ENCODE results near the gene ANO1. TPM values are rescaled to one million over a fixed set of nuclear protein-coding genes. Genes with fewer than 3 reads are reported as not detected.

Gene ANO1
- polyA plus RNA-seq, 4 donors, result 1.1 to 8.3 (median 2.9) TPM; not detected in 1

- Histone ChIP-seq H3K9me3 (ENCODE audit: control insufficient read depth in 2 of 2, insufficient read depth in 1 of 2, low read depth in 1 of 2, low read length in 1 of 2) (no peaks in the 10 kb centered on the region), H3K36me3 (ENCODE audit: control insufficient read depth in 3 of 3, insufficient read depth in 2 of 3, low read depth in 1 of 3, low read length in 3 of 3) (peaks cover 0 to 4% (median 0%) of the 10 kb centered on the region in 3 donors)
- no peak for FAIRE-seq
These were observed 106.3 kb downstream of the ANO1 start for GRCh38 chr11:70184396-70184795.

GRCh38 chr11:70185348-70186055 is 107.4 kb downstream of the ANO1 start:
- Histone ChIP-seq H3K4me1 (ENCODE audit: control insufficient read depth in 3 of 3, insufficient read depth in 2 of 3, low read depth in 1 of 3, low read length in 2 of 3) (no peaks in the 10 kb centered on the region), H3K27me3 (ENCODE audit: control insufficient read depth in 3 of 3, insufficient read depth in 3 of 3, low read length in 3 of 3) (peaks cover 0 to 3% (median 0%) of the 10 kb centered on the region in 3 donors), H3K27ac (ENCODE audit: low read depth in 1 of 3, low read length in 2 of 3) (no peak overlapping the region), H3K9me3 (ENCODE audit: control insufficient read depth in 2 of 2, insufficient read depth in 1 of 2, low read depth in 1 of 2, low read length in 1 of 2) (no peaks in the 10 kb centered on the region), H3K4me3 (ENCODE audit: low read depth in 1 of 3, low read length in 3 of 3) (no peak overlapping the region), H3K36me3 (ENCODE audit: control insufficient read depth in 3 of 3, insufficient read depth in 2 of 3, low read depth in 1 of 3, low read length in 3 of 3) (peaks cover 0 to 4% (median 0%) of the 10 kb centered on the region in 3 donors)
- WGBS, 3 donors, result 84 to 89% (median 85%) methylated on average over 28 of the region's 28 CpGs
- DNase-seq (no peak), FAIRE-seq (no peak)

More at GRCh38 chr11:70184396-70184795, 106.3 kb downstream of the ANO1 start:
- no peak overlapping the region for H3K27ac ChIP-seq (ENCODE audit: low read depth in 1 of 3, low read length in 2 of 3)
- WGBS, 3 donors, result 24 to 64% (median 33%) methylated on average over 9 of the region's 9 CpGs
- DNase-seq, result no peak
- no peak overlapping the region for H3K4me3 ChIP-seq (ENCODE audit: low read depth in 1 of 3, low read length in 3 of 3)
- H3K27me3 ChIP-seq (ENCODE audit: control insufficient read depth in 3 of 3, insufficient read depth in 3 of 3, low read length in 3 of 3), result peaks cover 0 to 3% (median 0%) of the 10 kb centered on the region in 3 donors
- no peaks in the 10 kb centered on the region for H3K4me1 ChIP-seq (ENCODE audit: control insufficient read depth in 3 of 3, insufficient read depth in 2 of 3, low read depth in 1 of 3, low read length in 2 of 3)

- DNase-seq (no peak), FAIRE-seq (no peak)
- WGBS, 3 donors, result 81 to 90% (median 86%) methylated on average over 6 of the region's 6 CpGs
- no peaks in the 10 kb centered on the region for H3K9me3 ChIP-seq (ENCODE audit: control insufficient read depth in 2 of 2, insufficient read depth in 1 of 2, low read depth in 1 of 2, low read length in 1 of 2)
- no peak overlapping the region for H3K4me3 ChIP-seq (ENCODE audit: low read depth in 1 of 3, low read length in 3 of 3)
- no peak overlapping the region for H3K27ac ChIP-seq (ENCODE audit: low read depth in 1 of 3, low read length in 2 of 3)
- H3K27me3 ChIP-seq (ENCODE audit: control insufficient read depth in 3 of 3, insufficient read depth in 3 of 3, low read length in 3 of 3), result peaks cover 0 to 3% (median 0%) of the 10 kb centered on the region in 3 donors
- H3K4me1 ChIP-seq (ENCODE audit: control insufficient read depth in 3 of 3, insufficient read depth in 2 of 3, low read depth in 1 of 3, low read length in 2 of 3), result no peaks in the 10 kb centered on the region
- H3K36me3 ChIP-seq (ENCODE audit: control insufficient read depth in 3 of 3, insufficient read depth in 2 of 3, low read depth in 1 of 3, low read length in 3 of 3), result peaks cover 0 to 4% (median 0%) of the 10 kb centered on the region in 3 donors
These were observed 108.3 kb downstream of the ANO1 start for GRCh38 chr11:70186420-70186819.

- 77 to 90% (median 88%) methylated on average over 10 of the region's 10 CpGs for WGBS, 3 donors
- Histone ChIP-seq H3K27ac (ENCODE audit: low read depth in 1 of 3, low read length in 2 of 3) (no peak overlapping the region), H3K9me3 (ENCODE audit: control insufficient read depth in 2 of 2, insufficient read depth in 1 of 2, low read depth in 1 of 2, low read length in 1 of 2) (no peaks in the 10 kb centered on the region), H3K4me3 (ENCODE audit: low read depth in 1 of 3, low read length in 3 of 3) (no peak overlapping the region), H3K4me1 (ENCODE audit: control insufficient read depth in 3 of 3, insufficient read depth in 2 of 3, low read depth in 1 of 3, low read length in 2 of 3) (no peaks in the 10 kb centered on the region), H3K27me3 (ENCODE audit: control insufficient read depth in 3 of 3, insufficient read depth in 3 of 3, low read length in 3 of 3) (peaks cover 0 to 3% (median 0%) of the 10 kb centered on the region in 3 donors), H3K36me3 (ENCODE audit: control insufficient read depth in 3 of 3, insufficient read depth in 2 of 3, low read depth in 1 of 3, low read length in 3 of 3) (peaks cover 0 to 2% (median 0%) of the 10 kb centered on the region in 3 donors)
- DNase-seq (no peak), FAIRE-seq (no peak)
These were observed 108.8 kb downstream of the ANO1 start for GRCh38 chr11:70186936-70187335.

GRCh38 chr11:70187771-70188170 is 109.7 kb downstream of the ANO1 start:
- Histone ChIP-seq H3K4me1 (ENCODE audit: control insufficient read depth in 3 of 3, insufficient read depth in 2 of 3, low read depth in 1 of 3, low read length in 2 of 3) (no peaks in the 10 kb centered on the region), H3K4me3 (ENCODE audit: low read depth in 1 of 3, low read length in 3 of 3) (no peak overlapping the region), H3K36me3 (ENCODE audit: control insufficient read depth in 3 of 3, insufficient read depth in 2 of 3, low read depth in 1 of 3, low read length in 3 of 3) (no peaks in the 10 kb centered on the region), H3K27ac (ENCODE audit: low read depth in 1 of 3, low read length in 2 of 3) (no peak overlapping the region), H3K27me3 (ENCODE audit: control insufficient read depth in 3 of 3, insufficient read depth in 3 of 3, low read length in 3 of 3) (peaks cover 0 to 3% (median 0%) of the 10 kb centered on the region in 3 donors), H3K9me3 (ENCODE audit: control insufficient read depth in 2 of 2, insufficient read depth in 1 of 2, low read depth in 1 of 2, low read length in 1 of 2) (no peaks in the 10 kb centered on the region)
- DNase-seq (no peak), FAIRE-seq (no peak)
- WGBS, 3 donors, result 77 to 88% (median 81%) methylated on average over 15 of the region's 15 CpGs

- H3K27ac ChIP-seq (ENCODE audit: low read depth in 1 of 3, low read length in 2 of 3), result no peak overlapping the region
- H3K36me3 ChIP-seq (ENCODE audit: control insufficient read depth in 3 of 3, insufficient read depth in 2 of 3, low read depth in 1 of 3, low read length in 3 of 3), result no peaks in the 10 kb centered on the region
- no peak for DNase-seq
- H3K4me3 ChIP-seq (ENCODE audit: low read depth in 1 of 3, low read length in 3 of 3), result no peak overlapping the region
- WGBS, 3 donors, result 83 to 85% (median 83%) methylated on average over 11 of the region's 11 CpGs
- H3K9me3 ChIP-seq (ENCODE audit: control insufficient read depth in 2 of 2, insufficient read depth in 1 of 2, low read depth in 1 of 2, low read length in 1 of 2), result no peaks in the 10 kb centered on the region
- no peaks in the 10 kb centered on the region for H3K4me1 ChIP-seq (ENCODE audit: control insufficient read depth in 3 of 3, insufficient read depth in 2 of 3, low read depth in 1 of 3, low read length in 2 of 3)
- no peak for FAIRE-seq
- peaks cover 0 to 3% (median 0%) of the 10 kb centered on the region in 3 donors for H3K27me3 ChIP-seq (ENCODE audit: control insufficient read depth in 3 of 3, insufficient read depth in 3 of 3, low read length in 3 of 3)
These were observed 111.5 kb downstream of the ANO1 start for GRCh38 chr11:70189622-70190021.

GRCh38 chr11:70191495-70192140 is 113.5 kb downstream of the ANO1 start:
- DNase-seq, result peak; percentile 58 to 80
- Histone ChIP-seq H3K4me1 (ENCODE audit: control insufficient read depth in 3 of 3, insufficient read depth in 2 of 3, low read depth in 1 of 3, low read length in 2 of 3) (no peaks in the 10 kb centered on the region), H3K27ac (ENCODE audit: low read depth in 1 of 3, low read length in 2 of 3) (no peak overlapping the region), H3K9me3 (ENCODE audit: control insufficient read depth in 2 of 2, insufficient read depth in 1 of 2, low read depth in 1 of 2, low read length in 1 of 2) (no peaks in the 10 kb centered on the region), H3K4me3 (ENCODE audit: low read depth in 1 of 3, low read length in 3 of 3) (no peak overlapping the region), H3K27me3 (ENCODE audit: control insufficient read depth in 3 of 3, insufficient read depth in 3 of 3, low read length in 3 of 3) (peaks cover 0 to 3% (median 0%) of the 10 kb centered on the region in 3 donors), H3K36me3 (ENCODE audit: control insufficient read depth in 3 of 3, insufficient read depth in 2 of 3, low read depth in 1 of 3, low read length in 3 of 3) (no peaks in the 10 kb centered on the region)
- 10 to 11% (median 11%) methylated on average over 22 of the region's 22 CpGs for WGBS, 3 donors
- no peak for FAIRE-seq

- no peak overlapping the region for H3K4me3 ChIP-seq (ENCODE audit: low read depth in 1 of 3, low read length in 3 of 3)
- H3K4me1 ChIP-seq (ENCODE audit: control insufficient read depth in 3 of 3, insufficient read depth in 2 of 3, low read depth in 1 of 3, low read length in 2 of 3), result no peaks in the 10 kb centered on the region
- H3K36me3 ChIP-seq (ENCODE audit: control insufficient read depth in 3 of 3, insufficient read depth in 2 of 3, low read depth in 1 of 3, low read length in 3 of 3), result no peaks in the 10 kb centered on the region
- no peaks in the 10 kb centered on the region for H3K9me3 ChIP-seq (ENCODE audit: control insufficient read depth in 2 of 2, insufficient read depth in 1 of 2, low read depth in 1 of 2, low read length in 1 of 2)
- FAIRE-seq, result no peak
- 61 to 79% (median 69%) methylated on average over 15 of the region's 15 CpGs for WGBS, 3 donors
- H3K27ac ChIP-seq (ENCODE audit: low read depth in 1 of 3, low read length in 2 of 3), result no peak overlapping the region
- no peaks in the 10 kb centered on the region for H3K27me3 ChIP-seq (ENCODE audit: control insufficient read depth in 3 of 3, insufficient read depth in 3 of 3, low read length in 3 of 3)
- DNase-seq, result no peak
These were observed 114.7 kb downstream of the ANO1 start for GRCh38 chr11:70192666-70193410.

Measured in small intestine (tissue), 7 donors.